Amygdala (tissue), 56 donors: ENCODE measurements around the gene DOK7.

Experiments
- DNase-seq, 56 donors: peaks; one replicate each; lab custom pipeline; 2025; lab: John Stamatoyannopoulos, UW

The DOK7 gene

DNA sequence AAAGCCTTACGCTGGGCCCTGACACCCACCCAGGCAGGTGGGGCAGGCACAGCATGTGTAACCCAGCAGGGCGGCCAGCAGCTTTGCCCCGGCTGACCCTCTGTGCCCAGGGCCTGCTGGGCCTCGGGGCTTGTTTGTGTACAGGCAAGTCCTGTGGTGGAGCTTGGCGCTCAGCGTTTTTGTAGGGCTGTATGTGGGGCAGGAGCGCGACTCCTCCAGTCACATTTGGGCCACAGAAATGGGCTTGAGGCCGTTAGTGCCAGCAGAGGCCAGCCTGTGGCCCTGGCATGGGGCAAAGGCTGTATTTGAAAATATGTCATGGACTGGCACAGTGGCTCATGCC, 36.0 kb upstream of the DOK7 start:
- no peak for DNase-seq

DNA sequence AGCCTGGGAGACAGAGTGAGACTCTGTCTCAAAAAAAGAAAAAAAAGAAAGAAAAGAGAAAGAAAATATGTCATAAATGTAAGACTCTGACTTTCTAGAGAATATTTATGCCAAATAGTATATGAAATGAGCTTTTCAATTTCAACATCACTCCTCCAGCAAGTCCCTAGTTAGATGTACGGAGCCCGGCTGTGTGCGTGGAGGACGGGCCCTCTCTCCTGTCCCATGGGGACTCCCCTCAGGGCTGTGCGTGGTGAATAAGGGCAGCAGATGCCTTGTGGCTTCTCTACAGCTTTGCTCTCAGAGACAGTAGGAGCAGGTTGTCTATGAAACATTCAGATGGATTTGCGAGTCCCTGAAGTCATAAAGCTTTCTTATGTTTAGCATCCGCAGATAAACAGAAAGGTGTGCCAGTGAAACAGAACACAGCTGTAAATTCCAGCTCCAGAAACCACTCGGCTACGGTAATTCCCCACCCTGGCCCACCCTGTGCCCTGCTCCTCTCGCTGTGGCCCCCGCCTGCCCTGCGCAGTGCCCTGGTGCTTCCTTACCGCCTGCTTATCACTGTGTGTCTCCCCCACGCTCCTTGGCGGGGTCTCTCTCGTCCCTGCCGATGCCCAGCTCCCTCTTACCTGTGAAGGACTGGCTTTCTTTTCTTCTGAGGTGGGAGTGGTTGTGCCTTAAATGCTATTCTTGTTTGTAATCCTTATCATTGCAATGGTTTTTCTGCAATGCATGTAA, 35.2 kb upstream of the DOK7 start:
- no peak for DNase-seq

DNA sequence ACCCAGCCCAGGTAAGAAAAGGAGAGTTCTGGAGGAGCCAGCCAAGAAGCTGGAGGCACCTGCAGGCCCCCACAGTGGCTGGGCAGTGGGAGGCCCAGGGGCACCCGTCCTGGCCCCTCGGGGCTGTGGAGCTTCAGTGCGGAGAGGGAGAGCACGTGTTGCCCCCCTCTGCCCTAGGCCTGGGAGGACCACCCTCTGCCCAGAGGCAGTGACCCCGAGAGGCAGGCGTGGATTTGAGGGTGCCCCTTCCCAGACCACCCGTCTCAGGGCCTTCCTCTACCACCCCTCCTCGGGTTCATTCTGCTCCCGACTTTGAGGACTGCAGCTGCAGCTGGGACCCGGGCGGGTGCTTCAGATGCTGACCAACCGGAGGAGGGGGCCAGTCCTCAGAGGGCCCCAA, 33.5 kb upstream of the DOK7 start:
- no peak for DNase-seq

DNA sequence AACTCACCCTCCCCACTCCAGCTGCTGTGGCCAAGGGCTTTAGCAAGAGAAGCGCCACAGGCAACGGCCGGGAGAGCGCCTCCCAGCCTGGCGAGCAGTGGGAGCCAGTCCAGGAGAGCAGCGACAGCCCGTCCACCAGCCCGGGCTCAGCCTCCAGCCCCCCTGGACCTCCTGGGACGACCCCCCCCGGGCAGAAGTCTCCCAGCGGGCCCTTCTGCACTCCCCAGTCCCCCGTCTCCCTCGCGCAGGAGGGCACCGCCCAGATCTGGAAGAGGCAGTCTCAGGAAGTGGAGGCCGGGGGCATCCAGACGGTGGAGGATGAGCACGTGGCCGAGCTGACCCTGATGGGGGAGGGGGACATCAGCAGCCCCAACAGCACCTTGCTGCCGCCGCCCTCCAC, 32.6 kb upstream of the DOK7 start:
- no peak for DNase-seq

DNA sequence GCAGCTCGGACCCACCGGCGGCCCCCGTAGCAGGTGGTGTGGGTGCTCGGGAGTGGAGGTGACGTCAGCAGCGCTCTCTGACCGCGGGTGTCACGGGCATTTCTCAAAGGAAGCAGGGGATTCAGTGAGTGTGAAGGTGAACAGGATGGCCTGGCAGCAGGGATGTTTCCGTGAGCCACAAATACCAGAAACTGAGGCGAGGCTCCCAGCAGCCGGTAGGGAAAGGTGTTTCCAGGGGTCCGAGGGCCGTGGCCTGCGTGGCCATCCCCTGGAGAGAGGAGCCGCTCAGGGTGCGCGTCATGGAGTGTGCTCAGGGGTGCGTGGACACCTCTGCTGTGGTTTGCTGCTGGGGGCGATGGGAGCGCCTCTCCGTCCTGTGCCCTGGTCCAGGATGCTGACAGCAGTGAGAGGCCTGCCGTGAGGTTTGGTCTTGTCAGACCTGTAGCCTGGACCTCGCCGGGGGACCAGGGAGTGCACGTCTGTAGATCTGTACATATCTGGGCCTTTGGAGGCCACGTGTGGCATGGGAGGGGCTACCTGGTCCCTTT, 31.6 kb upstream of the DOK7 start:
- DNase-seq = no peak

DNA sequence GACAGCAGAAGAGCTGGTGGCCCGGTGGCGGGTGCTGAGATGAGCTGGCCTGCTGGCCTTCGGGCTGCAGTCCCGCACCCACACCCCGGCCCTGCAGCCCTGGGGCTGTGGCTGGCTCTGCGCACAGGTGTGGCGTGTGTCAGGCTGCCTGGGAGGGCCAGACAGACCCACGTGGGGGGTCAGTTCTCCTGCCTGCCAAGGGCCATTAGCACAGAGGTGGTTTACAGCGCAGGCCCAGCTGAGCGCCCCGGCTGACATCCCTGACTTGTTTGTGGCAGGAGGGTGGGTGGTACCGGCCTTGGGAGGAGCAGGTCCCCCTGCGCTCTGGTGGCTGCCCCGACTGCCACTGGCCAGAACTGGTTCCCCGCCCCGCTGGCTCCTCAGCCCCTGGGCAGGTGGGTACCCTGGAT, 30.7 kb upstream of the DOK7 start:
- DNase-seq = no peak

DNA sequence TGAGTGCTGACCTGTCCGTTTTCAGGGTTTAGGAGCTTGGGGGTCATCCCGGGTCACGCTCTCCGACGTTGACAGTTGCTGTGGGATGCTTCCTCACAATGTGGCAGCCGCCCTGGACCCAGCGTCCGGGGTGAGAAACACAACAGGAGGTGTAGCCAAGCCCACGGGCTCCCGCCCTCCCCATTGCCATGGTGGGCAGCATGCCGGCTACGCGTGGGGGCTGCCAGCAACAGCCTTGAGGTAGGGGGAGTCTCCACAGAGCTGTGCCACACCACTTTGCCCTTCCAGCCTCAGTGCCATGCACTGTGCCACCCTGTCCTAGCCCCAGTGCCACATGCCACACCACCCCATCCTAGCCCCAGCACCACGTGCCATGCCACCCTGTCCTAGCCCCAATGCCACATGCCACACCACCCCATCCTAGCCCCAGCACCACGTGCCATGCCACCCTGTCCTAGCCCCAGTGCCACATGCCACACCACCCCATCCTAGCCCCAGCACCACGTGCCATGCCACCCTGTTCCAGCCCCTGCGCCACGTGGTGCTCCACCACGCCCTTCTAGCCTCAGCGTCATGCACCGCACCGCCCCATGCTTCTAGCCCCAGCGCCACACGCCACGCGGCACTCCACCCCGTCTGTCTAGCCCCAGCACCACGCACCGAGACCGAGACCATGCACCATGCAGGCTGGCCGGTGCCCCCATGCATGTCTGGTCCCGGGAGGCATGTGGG, 29.8 kb upstream of the DOK7 start:
- no peak for DNase-seq

DNA sequence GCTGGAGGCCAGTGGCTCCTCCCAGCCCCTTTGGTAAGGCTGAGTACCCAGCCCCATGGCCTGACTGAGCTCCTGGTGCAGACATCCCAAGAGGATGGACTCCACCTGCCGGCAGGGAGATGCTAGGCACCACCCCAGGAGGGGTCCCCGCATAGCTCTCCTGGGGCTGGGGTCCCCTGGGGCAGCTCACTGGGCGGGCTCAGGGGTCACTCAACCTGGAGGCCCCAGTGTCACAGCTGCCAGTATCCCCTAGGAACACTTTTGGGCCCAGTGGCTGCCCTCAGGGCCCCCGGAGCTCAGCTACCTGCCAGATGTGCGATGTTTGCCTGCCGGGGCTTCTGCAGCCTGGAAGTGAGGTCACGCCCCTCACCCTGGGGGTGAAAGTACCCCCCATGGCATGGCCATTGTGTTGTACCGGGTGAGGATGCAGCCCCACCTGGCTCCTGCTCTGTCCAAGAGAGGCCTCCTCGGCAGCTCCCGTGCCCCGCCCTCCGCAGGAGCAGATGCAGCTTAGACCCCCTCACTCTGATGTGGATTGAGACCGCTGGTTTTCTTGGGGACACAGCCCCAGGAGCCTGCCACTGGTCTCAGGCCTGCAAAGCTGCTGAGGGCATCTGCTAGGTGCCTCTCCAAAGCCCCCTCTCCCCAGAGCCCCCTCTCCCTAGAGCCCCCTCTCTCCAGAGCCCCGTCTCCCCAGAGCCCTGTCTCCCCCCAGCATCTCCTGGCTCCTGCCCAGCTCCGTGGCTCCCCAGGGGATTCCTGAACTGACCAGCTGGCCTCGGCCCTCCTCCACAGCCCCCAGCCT, 28.0 kb upstream of the DOK7 start:
- DNase-seq = no peak

DNA sequence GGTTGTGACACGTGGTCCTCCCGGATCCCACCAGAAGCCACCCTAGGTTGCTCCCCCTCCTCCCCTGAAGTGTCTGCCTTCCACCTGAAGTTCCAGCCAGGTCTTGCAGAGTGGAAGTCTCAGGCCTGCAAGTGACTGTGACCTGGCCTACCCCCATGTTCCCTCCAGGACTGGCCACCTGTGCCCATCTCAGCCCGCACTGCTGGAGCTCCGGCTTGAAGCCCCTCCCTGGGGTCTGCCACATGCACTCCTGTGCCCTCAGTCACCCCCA, 27.5 kb upstream of the DOK7 start:
- no peak for DNase-seq

DNA sequence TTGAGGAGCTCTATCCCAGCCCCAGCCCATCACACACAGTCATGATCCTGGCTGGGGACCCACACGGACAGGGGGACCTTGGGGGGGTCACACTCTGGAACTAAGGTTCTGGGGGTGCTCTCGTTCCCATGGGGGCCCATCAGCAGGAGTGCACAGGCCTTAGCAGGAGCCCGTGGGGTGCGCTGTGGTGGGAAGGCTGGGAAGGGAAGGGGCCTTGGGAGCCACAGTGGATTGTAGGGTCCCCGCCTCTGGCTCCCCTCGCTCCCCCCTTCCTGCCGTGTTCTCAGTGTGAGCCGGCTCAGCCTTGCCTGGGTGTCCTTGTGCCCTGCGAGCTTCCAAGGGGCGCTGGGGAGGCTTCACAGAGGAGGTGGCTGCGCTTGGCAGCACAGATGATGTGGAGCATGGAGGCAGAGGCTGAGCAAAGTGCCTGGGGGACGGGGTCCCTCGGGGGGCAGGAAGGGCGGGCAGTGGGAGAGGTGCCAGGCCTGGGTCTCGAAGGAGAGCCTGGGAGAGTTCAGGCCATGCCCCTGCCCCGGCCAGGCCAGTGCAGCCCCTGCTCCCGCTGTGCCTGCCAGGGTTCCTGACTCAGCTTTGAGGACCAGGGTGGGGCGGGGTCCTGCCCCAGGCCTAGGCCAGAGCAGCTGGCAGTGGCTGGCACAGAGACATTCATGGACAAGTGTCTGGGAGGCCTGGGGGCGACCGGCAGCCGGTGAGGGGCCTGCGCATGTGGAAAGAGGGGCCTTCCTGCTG, 26.9 kb upstream of the DOK7 start:
- no peak for DNase-seq

DNA sequence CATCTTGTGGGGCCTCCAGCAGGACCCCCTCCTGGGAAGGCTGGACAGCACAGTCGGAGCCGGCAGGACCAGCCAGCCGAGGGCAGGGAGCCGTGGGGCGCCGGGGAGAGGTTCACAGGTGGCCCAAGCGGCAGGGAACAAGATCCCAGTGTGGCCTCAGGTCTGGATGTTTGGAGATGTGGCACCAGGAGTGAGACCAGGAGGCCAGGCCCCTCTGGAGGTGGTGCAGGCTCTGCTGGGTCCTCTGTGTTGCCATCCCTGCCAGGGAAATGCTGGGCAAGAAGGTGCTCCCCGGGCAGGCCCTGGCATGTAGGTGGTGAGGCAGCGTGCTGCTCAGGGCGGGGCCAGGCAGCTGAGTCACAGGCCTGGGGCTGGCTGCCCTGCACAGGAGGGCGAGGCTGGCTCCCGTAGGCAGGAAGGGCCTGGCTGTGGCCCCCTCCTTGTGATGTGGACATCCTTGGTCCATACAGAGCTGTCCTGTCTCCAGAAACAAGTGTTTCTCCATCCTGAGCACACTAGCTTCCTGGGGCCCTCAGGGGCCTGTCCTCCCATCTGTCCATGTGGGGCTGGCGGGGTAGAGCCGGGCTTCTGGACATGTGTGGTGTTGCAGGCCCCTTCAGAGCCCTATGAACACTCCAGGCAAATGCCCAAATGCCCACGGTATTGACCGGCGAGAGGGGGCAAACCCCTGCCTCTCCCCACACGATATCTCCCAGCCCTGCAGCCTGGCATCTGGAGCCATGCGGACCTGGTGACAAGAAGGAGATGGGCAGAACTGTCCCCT, 26.1 kb upstream of the DOK7 start:
- no peak for DNase-seq

DNA sequence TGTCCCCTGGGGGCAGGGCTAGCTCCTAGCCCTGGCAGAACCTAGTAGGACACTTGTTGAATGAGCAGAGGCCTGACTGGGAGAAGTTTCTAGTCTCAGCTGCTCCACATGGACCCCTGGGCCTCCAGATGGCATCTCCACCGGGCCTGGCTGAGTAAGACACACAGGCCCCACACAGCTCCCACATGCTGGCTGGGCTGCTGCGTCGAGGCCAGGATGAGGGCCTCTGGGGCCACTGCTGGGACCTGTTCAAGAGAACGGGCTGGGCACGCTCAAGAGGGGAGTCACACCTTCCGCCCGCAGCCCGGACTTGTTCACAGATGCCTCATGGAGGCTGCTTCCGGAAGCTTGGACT, 25.5 kb upstream of the DOK7 start:
- DNase-seq = no peak

DNA sequence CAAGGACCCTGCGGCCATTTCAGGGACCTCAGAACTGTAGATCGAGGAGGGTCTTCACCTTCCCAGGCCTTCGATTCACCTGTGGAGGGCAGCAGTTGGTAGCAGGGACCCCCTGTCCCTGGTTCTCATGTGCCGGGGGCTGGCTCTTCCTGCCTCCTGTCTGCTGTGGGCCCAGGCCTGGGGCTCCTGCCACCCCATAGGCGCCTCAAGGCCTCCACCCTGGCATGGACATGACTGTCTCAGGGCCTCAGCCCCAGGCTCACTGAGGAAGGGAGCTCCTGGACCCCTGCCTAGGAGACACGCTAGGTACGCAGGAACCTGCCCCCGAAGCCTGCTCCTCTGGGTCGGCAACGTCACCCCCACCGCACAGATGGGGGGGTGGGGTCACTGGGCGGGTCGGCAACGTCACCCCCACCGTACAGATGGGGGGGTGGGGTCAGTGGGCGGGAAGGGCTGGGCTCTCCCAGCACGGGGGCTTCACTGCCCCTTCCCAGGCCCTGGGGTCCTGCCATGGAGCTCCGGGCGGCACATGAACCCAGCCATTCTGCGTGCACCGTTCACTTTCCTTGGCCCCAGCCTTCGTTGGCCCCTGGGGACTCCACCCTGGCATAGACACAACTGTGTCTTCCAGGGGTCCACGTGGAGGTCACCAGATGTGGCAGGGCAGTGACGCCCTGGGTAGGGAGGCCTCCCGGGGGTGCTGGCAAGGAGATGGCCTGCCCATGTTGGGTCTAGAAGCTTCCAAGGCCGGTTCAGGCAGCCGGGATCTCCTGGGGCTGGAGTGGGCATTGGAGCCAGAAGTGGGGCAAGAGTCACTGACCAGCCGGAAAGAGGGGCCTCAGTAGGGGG, 24.9 kb upstream of the DOK7 start:
- no peak for DNase-seq

DNA sequence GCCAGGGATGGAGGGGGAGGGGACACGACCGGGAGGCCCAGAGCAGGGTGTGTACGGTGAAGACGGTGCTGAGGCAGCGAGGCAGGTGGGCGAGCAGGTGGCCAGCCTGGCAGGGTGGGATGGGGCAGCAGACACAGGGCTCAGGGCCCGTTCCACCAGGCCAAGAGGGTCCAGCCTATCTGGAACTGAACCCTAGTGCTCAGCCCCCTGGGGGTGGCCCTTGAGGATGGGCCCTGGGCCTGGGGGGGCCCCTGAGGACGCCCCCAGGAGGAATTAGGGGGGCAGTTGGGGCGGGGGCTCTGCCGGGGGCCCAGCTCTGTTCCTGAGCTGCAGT, 24.3 kb upstream of the DOK7 start:
- no peak for DNase-seq

DNA sequence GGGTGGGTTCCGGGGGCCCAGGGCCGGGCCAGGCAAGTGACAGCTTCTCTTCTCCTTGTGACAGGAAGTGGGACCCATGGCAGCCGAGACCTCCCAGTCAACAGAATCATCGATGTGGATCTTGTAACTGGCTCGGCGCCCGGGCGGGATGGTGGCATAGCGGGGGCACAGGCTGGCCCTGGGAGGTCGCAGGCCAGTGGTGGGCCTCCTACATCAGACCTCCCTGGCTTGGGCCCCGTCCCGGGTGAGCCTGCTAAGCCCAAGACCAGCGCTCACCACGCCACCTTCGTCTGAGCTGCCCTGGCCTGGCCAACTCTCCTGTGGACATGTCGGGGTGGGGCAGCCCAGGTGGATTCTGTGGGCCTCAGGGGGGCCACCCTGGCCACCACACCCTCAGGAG, 23.7 kb upstream of the DOK7 start:
- DNase-seq = no peak

DNA sequence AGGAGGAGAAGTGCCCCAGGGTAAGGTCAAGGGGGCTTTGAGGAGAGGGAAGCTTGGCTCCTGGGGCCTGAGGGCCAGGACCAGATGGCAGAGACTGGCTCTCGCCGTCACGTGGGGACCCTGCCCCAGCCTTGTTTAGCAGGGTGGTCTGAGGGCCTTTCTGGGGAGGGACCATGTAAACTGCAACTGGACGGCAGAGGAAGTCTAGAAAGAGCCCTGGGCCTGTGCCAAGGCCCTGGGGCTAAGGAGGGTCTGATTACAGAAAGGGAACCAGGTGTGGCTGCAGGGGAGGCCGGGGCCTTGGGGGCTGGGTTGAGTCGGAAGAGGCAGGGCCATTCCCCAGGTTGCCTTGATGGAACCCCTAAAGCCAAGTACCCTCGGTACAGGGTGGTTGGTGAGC, 23.1 kb upstream of the DOK7 start:
- no peak for DNase-seq

DNA sequence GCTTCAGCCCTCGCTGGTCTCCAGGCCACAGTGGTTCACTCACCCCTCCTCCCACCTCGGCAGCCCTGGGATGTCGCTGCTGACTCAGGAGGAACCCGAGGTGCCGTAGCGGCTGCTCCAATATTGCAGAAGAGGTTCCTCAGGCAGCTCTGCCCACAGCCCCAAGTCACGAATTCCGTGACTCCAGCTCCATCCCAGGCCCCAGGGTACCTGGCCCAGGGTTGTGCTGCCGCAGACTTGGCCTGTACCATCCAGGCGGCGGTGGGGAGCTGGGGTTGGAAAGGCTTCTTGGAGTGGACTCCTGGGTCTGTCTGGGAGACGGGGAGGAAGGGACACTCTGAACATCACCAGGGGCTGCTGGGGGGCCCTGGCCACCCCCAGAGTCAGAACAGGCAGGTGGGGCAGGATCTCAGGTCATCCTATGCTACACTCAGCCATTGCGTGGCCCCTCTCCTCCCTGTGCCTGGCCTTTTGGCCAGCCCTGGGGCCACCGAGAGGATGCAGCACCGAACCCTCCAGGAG, 22.1 kb upstream of the DOK7 start:
- DNase-seq = no peak

DNA sequence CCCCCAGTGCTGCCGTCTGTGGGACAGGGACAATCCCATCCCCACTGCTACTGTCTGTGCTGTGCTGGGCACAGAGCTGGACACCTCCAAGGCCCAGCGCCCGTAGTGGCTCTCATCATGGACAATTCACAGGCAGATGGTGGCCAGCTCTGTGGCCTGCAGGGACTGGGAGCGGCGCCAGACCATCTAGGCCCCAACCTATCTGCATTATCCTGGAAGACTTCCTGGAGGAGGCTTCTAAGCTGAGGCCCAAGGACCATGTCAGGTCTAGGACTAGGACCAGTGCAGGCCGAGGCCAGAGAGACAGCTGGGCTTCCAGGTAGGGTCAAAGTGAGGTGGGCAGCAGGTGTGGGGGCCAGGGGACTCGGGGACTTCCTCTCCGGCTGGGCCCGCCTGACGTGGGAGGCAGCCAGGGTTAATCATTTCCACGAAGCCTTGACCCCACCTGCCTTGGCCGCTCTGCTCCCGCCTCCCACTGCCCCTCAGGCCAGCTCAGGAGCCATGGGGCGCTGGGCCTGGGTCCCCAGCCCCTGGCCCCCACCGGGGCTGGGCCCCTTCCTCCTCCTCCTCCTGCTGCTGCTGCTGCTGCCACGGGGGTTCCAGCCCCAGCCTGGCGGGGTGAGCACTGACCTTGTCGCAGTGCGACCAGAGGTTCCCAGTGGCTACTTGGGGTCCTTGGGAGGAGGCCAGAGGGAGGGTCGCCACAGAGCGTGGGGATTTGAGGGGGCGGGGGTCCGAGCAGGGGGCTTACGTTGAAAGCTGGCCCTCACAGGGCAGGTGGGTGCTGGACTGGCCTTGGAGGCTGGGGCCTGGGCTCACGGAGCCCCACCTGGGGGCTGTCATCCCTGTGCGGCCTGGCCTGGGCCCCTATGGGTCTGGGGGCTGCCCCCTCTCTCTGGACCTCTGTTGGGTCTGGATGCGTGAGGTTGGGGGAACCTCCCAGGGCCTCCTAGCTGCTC, 21.3 kb upstream of the DOK7 start, which contains the start of gene HGFAC:
Gene HGFAC (plus strand): TSS at position 468 of the 959 bp plus-strand sequence. CDS start 34 bp downstream, at position 502.
- no peak for DNase-seq
